ENCODE data around the gene SERPINB8. TPM values are rescaled to one million over a fixed set of nuclear protein-coding genes. Genes with fewer than 3 reads are reported as not detected.
"Not testable (repeated sequence)": the region's sequence is repeated elsewhere in the genome, so short reads cannot be mapped to it uniquely, and the experiment has no call there.

The SERPINB8 gene
- total and polyA plus RNA-seq, 7 donors, result 2.2 to 21.7 (median 7.1) TPM

- Histone ChIP-seq H3K27ac (no peak overlapping the region), H3K4me1 (peaks cover 0 to 2% (median under 1%) of the 10 kb centered on the region in 4 donors), H3K36me3 (no peaks in the 10 kb centered on the region), H3K4me3 (no peak overlapping the region), H3K9me3 (no peaks in the 10 kb centered on the region), H3K27me3 (no peaks in the 10 kb centered on the region)
- 84 to 90% methylated on average over 3 of the region's 3 CpGs for WGBS, 2 donors
- TF ChIP-seq, protein P1, sequence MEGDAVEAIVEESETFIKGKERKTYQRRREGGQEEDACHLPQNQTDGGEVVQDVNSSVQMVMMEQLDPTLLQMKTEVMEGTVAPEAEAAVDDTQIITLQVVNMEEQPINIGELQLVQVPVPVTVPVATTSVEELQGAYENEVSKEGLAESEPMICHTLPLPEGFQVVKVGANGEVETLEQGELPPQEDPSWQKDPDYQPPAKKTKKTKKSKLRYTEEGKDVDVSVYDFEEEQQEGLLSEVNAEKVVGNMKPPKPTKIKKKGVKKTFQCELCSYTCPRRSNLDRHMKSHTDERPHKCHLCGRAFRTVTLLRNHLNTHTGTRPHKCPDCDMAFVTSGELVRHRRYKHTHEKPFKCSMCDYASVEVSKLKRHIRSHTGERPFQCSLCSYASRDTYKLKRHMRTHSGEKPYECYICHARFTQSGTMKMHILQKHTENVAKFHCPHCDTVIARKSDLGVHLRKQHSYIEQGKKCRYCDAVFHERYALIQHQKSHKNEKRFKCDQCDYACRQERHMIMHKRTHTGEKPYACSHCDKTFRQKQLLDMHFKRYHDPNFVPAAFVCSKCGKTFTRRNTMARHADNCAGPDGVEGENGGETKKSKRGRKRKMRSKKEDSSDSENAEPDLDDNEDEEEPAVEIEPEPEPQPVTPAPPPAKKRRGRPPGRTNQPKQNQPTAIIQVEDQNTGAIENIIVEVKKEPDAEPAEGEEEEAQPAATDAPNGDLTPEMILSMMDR (IDR thresholded peaks at IDR 0.05), result no peak
- no peak for TF ChIP-seq EP300 (IDR thresholded peaks at IDR 0.05)
- no peak for TF ChIP-seq POLR2A (IDR thresholded peaks at IDR 0.05)
- no peak for TF ChIP-seq POLR2AphosphoS5 (IDR thresholded peaks at IDR 0.05)
- DNase-seq, result no peak
- intact Hi-C loops (cut with DNase I), result no loop called here
These were observed 39.0 kb upstream of the SERPINB8 start for GRCh38 chr18:63930773-63931354.

GRCh38 chr18:63936156-63936931 lies 33.5 kb upstream of the SERPINB8 start:
- peaks cover 0 to 8% (median 0%) of the 10 kb centered on the region in 3 donors for H3K27me3 ChIP-seq
- no peaks in the 10 kb centered on the region for H3K9me3 ChIP-seq
- peak; percentile 88 for DNase-seq
- TF ChIP-seq, protein P1 (IDR thresholded peaks at IDR 0.05), result peak; percentile 20 to 79 (median 42)
- no peak for TF ChIP-seq EP300 (IDR thresholded peaks at IDR 0.05)
- peak overlapping the region; percentile 34 to 61 (median 50) for H3K4me3 ChIP-seq
- H3K36me3 ChIP-seq, result no peaks in the 10 kb centered on the region
- H3K4me1 ChIP-seq, result peaks cover 0 to 12% (median 9%) of the 10 kb centered on the region in 4 donors
- 2 to 4% methylated on average over 54 of the region's 54 CpGs for WGBS, 2 donors
- peak overlapping the region in 1 of 4 donors; percentile 5 for H3K27ac ChIP-seq
- intact Hi-C loops (cut with DNase I), result loop anchor here (5.0 kb wide), 1 partner anchor 419 kb away; no protein-coding TSS in a partner anchor

DNA sequence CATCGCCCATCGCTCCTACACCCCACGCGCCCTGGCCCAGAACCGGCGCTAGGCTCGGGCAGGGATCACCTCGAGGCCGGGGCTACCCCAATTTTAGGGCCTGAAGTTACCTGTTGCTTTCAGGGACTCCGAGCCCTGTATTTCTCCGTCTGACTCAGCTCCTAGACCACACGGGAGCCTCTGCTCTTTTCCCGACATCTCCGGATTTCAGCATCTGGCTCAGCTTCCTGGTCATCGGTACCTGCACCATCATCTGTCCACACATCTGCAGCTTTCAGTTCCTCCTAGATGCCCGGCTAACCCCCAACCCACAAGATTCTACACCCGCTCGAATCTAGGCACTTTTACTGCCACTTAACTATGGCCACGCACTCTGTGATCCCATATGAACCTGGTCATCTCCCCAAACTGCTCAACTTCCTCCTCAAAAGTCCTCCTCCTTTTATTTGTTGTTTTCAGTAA lies 32.9 kb upstream of the SERPINB8 start:
- Histone ChIP-seq H3K27ac (no peak overlapping the region), H3K4me3 (peak overlapping the region in 3 of 4 donors; percentile 48 to 61 (median 53)), H3K9me3 (no peaks in the 10 kb centered on the region), H3K36me3 (no peaks in the 10 kb centered on the region), H3K27me3 (peaks cover 0 to 8% (median 0%) of the 10 kb centered on the region in 3 donors), H3K4me1 (peaks cover 0 to 12% (median 9%) of the 10 kb centered on the region in 4 donors)
- TF ChIP-seq POLR2A (IDR thresholded peaks at IDR 0.05), result no peak
- TF ChIP-seq EP300 (IDR thresholded peaks at IDR 0.05), result no peak
- no peak for TF ChIP-seq POLR2AphosphoS5 (IDR thresholded peaks at IDR 0.05)
- TF ChIP-seq, protein P1 (IDR thresholded peaks at IDR 0.05), result no peak
- WGBS, 2 donors, result 44 to 47% methylated on average over 19 of the region's 19 CpGs
- DNase-seq, result no peak
- intact Hi-C loops (cut with DNase I), result loop anchor here (5.0 kb wide), 1 partner anchor 420 kb away; no protein-coding TSS in a partner anchor

DNA sequence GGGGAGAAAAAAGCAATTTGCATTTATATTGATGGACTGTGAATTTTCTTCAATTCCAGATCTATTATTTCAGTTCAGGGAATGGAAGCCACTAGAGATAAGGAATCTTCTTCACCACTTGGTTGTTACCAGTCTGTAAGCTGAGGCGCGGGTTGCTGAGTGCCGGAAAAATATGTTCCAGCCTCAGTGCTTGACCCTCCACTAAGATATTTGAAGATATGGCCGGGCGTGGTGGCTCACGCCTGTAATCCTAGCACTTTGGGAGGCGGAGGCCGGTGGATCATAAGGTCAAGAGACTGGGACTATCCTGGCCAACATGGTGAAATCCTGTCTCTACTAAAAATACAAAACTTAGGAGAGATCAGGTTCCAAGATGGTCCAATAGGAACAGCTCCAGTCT lies 29.9 kb upstream of the SERPINB8 start:
- Histone ChIP-seq H3K27ac (no peak overlapping the region), H3K27me3 (peaks cover 0 to 9% (median 0%) of the 10 kb centered on the region in 3 donors), H3K4me3 (no peak overlapping the region), H3K4me1 (peaks cover 0 to 12% (median 9%) of the 10 kb centered on the region in 4 donors), H3K9me3 (no peaks in the 10 kb centered on the region), H3K36me3 (no peaks in the 10 kb centered on the region)
- WGBS, 2 donors, result 81 to 92% methylated on average over 8 of the region's 8 CpGs
- intact Hi-C loops (cut with DNase I), result no loop called here
- TF ChIP-seq, protein P1 (IDR thresholded peaks at IDR 0.05), result no peak
- no peak for TF ChIP-seq POLR2A (IDR thresholded peaks at IDR 0.05)
- TF ChIP-seq EP300 (IDR thresholded peaks at IDR 0.05), result no peak
- TF ChIP-seq POLR2AphosphoS5 (IDR thresholded peaks at IDR 0.05), result no peak
- DNase-seq, result no peak

GRCh38 chr18:63940543-63941050 lies 29.3 kb upstream of the SERPINB8 start:
- 85% methylated on average over 17 of the region's 17 CpGs for WGBS, 2 donors

More at GRCh38 chr18:63940543-63941050, 29.3 kb upstream of the SERPINB8 start:
- peaks cover 0 to 12% (median 9%) of the 10 kb centered on the region in 4 donors for H3K4me1 ChIP-seq
- H3K4me3 ChIP-seq; DNase-seq; intact Hi-C loops (cut with DNase I); H3K9me3 ChIP-seq; H3K36me3 ChIP-seq; H3K27ac ChIP-seq: not testable (repeated sequence)
- peaks cover 0 to 14% (median 0%) of the 10 kb centered on the region in 3 donors for H3K27me3 ChIP-seq
